GM18861 (cell line): Measurements from ENCODE around the gene ZNF385A.
"Not testable (repeated sequence)": the region's sequence is repeated elsewhere in the genome, so short reads cannot be mapped to it uniquely, and the experiment has no call there.

ENCODE experiments used
- ATAC-seq: cut with Tn5 transposase; IDR thresholded peaks from one replicate; pipeline ENCODE4 v1.9.1; 2021; ENCODE audit not compliant: unreplicated experiment

Gene ZNF385A

DNA sequence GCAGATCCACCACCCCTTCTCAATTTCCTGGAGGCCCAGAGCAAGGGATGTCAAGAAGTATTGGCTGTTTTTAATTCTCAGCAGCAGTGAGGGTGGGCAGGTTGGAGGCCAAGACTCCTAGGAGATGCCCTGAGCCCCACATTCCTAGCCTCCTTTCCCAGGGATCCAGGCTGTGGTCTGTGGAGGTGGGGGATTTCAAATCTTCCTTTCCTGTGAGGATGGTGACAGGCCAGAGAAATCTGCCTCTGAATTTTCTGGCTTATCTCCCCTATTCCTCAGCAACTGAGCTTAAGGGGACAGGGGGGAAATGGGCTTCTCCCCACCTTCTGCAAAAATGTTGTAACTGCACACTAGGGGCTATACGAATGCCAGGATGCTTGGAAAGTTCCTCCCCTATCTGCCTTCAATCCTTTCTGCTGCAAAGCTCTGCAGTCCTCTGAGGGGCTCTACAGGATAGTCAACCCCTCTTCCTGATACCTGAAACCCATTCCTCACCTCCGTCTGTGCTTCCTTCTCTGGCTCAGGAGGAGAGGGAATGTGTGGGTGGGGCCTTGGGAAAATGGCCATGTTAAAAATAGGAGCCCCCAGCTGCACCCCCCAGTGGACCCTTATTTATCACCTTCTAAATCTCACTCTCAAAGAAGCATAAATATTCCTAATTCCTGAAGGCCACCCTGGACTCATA is 26.9 kb downstream of the ZNF385A start:
- ATAC-seq, result no peak

DNA sequence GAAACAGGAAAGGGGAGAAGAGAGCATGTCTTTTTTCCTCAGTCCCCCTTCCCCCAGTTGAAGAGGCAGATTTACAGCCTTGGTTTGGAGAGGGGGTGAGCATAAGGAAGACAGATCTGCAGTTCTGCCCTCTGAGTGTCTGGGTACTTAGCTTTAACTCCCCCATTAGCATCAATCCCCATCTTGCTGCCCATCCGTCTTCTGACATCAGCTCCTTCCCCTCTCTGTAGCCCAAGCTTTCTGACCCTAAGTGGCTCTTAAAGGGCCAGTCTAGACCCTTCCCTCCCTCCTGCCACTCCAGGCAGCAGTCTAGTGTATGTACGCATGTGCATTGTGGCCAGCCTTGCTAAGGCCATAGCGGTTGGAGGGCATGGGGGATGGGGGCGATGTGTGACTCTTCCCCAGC is 27.6 kb downstream of the ZNF385A start:
- no peak for ATAC-seq

DNA sequence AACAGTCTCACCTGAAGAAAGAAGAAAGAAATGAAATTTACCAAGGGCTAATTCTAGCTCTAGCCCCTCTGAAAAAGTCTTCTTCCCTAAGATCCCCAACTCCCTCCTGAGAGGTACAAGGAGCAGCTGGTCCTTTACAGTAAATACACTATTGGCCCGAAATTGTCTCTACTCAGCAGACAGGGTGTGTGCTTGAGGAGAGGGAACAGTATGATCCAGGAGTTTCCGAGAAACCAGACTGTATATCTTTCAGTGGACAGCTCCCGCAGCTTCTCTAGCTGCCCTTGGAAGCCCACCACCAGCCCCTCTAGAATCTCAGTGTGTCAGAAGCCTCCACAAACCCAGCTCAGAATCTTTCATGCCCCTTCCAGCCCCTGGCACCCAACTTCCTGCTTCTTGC is 28.3 kb downstream of the ZNF385A start:
- no peak for ATAC-seq

DNA sequence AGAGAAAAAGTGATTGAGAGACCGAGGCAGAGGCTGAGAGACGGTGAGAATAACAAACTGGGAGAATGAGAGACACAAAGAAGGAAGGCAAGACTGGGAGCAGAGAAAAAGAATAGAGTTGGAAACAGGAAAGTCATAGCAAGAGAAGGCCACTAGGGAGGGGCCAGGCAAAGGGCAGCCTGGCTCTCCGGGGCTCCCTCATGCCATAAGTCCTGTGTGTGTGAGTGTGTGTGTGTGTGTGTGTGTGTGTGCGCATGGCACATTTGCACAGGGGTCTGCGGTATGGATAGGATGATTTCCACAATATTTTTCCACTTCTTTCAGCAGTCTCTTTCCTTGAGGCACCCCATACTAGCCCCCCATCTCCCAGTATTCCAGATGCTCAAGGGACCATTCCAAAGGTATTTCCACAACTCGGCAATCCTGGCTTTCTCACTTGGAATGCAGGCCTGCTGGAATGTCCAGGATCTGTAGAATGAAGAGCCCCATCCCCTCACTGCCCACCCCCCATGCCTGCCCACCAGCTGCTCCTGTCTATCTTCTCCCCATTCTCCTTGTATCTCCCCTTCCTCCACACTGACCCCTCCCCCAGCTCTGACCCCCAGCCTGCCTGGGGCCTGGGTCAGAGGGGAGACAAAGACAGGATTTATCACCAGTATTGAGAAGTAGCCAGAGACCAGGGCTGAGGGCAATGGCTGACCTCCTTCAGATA is 29.3 kb downstream of the ZNF385A start:
- no peak for ATAC-seq

DNA sequence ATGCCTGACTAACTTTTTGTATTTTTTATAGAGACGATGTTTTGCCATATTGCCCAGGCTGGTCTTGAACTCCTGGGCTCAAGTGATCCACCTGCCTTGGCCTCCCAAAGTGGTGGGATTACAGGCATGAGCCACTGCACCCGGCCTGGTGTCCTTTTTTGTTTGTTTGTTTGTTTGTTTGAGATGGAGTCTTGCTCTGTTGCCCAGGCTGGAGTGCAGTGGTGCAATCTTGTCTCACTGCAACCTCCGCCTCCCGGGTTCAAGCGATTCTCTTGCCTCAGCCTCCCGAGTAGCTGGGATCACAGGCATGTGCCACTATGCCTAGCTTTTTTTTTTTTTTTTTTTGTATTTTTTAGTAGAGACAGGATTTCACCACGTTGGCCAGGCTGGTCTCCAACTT is 30.3 kb downstream of the ZNF385A start:
- not testable (repeated sequence) for ATAC-seq

DNA sequence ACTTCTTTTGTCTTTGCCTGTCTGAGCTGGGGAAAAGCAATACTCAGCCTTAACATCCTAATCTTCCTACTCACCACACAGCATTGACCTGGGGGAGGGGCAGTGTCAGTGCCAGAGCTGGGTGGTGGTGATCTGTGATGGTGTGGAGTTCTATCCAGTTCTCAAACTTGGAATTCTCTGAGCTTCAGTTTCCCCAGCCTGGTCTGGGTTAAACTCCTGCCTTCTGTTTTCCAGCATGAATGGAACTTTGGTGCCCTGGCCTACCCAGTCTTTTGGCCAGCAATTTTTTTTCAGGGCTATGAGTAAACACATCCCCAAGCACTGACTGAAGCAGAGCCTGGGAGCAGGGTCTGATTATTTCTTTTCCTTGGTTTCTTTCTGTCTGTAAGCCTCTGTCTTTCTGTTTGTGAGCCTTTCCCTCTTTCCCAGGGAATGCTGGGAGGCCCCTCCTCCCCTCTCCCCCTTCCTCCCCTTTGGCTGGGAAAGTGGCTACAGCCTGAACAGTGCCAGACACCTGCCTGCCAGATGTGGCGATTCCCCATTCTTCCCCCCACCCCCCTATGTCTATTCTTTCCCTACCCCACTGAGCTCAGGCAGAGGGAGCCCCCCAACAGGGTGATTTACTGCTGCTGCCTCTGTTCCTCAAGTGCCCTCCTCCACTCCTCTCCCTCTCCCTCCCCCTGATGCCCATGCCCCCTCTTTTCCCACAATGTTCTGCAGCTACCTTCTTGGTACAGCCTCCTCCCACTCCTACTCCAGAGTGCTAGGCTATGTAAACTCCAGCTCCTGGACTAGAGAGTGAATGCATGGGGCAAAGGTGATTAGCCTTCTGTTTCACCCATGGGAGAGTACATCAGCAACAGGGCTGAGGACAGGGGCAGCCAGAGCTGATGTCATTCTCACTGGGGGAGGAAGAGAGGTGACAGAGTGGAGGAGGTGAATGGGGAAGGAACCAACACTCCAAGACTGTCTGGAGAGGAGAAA is 31.4 kb downstream of the ZNF385A start:
- ATAC-seq, result no peak

DNA sequence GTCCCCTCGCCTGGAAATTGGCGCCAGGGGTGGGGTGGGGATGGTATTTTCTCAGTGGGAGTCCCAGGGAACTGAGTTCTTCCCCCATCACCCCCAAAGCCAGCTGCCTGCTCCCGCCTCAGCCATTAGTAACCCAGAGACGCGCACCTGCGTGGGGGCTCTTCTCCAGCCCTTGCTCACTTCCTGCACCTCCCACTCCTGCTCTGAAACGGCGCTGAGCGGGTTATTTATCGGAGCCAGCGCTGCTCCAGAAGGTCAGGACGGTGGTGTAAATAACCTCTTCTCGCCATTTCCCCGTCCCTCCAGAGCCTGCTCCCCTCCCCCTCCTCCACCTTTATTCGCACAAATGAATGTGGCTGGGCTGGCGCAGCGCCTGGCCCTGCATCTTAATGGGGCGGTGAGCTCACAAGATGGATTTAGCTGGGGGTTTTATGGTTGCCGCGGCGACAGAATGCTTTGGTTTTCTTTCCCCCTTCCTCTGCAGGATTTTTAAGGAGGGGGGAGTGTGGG is 32.5 kb downstream of the ZNF385A start:
- no peak for ATAC-seq

DNA sequence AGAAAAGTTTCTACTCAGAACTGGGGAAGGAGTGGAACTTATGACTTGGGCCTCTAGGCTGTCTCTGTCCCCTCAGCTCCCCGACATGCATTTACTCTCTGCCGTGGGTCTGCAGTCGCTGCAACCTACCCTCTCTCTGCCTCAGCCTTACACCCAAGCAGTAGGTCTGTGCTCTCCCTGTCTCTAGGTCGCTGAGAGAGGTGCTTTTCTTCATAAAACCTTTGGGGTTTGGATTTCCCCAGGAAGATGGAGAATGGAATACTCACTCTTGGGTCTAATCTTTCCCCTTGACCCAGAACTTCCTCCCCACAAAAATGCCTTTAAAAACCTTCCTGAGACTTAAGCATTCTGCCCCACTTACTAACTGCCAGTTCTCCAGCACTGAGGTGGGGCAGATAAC is 33.2 kb downstream of the ZNF385A start:
- ATAC-seq, result no peak

DNA sequence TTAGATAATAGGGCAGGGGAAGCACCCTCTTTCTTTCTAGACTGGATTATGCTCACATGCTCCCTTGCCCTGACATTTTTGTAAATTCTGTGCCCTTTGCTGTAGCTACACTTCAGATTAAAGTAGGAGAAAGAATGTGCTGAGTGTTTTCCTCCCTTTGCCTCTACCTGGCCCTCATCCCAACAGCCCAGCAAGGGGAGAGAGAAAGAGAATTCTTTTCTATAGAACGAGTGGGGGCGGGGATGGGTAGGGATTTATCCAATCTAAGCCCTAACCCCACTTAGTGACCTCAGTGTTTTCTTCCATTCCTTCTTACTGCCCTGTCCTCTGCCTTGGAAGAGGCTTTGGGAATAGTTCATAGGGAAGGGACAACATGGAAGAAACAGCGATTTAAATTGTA is 33.8 kb downstream of the ZNF385A start:
- no peak for ATAC-seq

DNA sequence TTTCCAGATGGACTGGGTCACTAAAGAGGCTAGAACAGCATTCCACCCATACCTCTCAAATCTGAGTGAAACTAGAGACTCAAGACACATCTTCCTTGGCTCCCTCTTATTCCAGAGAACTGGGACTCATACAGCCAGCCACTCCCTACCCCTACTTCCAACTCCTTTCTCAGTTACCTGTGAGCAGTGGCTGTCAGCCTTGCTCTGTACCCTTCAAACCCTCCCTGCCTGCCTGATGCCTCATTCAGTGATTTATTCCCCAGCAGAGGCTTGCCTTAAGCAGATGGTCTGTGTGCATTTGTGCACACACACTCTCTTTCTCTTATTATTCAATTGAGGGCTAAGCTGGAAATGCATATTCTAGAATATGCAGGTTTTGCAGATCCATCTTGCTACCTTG is 34.9 kb downstream of the ZNF385A start:
- no peak for ATAC-seq

DNA sequence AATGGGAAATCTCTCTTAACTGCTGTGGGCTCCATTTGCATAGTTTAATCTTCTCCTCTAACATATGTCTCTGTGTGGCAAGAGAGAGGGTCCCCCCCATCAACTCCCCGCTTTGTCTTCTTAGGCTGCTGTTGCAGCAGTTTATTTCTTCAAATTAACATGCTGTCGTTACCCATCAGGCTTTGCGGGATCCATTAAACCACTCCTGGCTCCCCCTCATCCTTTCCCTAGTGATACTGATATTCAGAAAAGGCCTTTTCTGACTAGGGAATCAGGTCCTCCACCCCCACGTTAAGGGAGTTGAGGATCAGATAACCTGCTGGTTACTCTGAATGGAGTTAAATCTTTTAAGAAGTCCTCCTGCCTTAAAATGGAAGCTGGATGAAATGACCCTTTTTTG is 35.5 kb downstream of the ZNF385A start:
- no peak for ATAC-seq

DNA sequence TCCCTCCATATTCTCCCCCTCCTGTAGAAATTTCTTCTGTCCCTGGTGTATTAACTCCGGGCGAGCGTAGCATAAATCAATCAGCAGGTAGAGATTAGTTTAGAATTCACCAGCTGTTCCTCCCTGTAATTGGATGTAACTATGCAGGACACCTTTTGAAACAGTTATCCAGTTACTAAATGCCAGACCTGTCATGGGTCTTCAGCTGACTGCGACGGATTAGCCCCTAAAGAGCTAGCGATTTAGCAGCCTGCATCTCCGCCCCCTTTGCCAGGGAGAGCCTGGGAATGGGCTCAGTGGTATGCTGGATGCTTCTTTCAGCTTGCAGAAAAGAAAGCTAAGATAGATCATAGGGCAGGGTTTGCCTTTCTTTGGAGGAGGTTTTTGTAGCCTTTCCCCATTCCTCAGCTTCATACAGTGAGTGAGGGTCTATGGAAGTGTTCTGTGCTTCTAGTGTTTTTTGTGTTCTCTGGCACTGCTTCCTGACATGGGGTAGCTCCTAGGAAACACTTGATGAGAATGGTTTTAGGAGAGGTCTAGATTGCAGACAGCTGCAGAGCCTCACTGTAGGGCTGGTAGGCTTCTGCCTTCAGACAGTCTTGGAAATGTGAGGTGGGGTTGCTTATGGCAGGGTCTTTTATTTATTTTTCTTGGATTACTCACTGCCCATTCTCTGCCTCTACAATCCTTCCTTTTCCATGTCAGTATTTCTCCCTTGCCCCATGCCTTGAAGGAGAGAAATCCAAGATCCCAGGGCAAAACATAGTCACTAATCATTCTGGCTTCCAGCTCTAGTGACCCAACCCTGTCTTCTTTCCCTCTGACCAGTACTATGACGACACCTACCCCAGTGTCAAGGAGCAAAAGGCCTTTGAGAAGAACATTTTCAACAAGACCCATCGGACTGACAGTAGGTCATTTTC is 42.9 kb downstream of the ZNF385A start:
- no peak for ATAC-seq

DNA sequence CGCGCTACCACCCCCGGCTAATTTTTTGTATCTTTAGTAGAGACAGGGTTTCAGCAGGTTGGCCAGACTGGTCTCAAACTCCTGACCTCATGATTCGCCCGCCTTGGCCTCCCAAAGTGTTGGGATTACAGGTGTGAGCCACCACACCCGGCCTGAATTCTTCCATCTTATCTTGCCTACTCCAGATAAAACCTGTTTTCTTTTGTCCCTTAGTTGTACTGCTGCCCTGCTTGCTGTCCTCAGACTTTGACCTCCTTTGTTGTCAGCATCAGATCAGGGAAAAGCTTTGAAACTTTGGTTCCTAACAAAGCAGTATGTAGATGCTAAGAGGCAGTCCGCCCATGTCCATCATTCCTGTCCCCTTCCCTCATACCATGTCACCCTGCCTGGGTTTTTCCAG is 43.7 kb downstream of the ZNF385A start:
- ATAC-seq, result no peak

DNA sequence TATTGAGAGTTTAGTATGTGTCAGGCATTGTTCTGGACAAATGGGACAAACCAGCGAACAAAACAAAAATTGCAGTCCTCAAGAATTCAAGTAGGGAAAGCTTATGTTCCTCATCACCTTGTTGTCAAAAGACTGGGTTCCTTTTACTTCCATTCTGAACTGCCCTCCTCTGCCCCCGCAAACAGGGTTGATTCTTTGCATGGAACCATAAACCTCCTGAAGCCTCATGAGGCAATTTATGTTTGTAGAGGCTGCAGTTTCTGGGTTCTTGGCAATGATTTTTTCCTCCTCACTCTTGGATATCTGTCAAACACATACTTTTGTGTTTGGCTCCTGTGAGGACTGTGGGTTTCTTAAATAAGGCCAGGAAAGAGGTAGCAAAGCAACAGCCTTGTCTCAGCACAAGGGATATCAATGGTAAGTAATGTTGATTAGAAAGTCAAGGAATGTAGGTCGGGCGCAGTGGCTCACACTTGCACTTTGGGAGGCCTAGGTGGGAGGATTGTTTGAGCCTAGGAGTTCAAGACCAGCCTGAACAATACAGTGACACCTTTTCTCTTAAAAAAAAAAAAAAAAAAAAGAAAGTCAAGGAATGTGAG is 45.7 kb downstream of the ZNF385A start:
- no peak for ATAC-seq

DNA sequence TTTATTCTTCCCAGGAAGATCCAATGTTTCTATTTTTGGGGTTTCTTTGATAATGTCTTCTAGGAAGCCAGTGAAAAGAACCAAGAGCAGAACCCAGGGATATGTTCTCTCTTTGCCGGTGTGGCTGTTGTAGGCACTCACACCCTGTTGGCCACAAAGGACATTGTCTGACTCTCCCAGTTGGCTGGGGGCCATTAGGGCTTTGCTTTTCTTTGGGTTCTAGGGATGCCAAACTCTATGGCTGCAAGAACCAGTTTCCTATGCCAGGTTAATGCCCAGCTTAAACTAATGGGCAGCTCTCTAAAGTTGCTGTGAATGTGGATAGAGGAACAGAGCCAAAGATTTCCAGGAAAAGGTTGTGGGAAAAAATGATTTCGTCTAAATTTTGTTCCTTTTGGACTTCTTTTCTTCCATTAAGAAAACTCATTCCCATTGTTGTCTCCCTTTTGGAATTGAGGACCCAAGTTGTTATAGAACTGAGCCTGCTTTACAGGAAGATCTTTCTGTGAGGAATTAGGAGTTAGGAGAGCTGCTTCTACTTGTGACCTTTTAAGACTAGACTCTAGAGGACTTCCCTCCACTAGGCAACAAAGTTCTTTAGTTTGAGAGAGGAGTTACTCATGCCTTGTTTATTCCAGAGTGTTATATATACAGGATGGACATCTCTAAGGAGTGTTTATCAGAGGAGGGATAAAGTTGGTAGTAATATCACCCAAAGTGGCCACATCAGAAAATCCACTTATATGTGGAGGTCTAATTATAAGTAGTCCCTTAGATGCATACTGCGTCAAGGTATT is 46.5 kb downstream of the ZNF385A start:
- ATAC-seq, result no peak

DNA sequence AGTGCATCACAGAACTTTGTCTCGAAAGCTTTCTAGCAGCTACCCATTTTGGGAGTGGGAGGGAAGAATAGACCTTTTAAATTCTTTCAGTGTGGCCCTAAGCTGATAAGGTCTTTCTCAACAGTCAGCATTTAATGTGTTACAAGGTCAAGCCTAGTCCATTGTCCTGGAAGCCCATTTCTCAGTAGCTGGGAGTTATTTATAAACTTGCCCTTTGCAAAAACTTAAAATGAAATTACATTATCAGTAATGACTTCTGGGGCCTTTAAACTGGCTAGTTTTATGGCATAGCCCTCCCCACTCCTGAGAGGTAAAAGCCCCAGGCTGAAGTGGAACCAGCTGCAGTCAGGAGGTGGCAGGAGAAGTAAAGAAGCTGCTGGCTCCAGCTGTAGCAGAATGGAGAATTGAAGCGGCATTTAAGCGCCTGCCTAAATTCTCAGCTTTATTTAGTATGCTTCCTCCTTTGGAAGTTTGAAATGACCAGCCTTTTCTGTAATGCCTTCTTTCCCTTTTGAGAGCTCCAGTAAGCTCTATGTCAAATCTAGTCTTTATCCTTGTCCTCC is 47.2 kb downstream of the ZNF385A start:
- no peak for ATAC-seq

DNA sequence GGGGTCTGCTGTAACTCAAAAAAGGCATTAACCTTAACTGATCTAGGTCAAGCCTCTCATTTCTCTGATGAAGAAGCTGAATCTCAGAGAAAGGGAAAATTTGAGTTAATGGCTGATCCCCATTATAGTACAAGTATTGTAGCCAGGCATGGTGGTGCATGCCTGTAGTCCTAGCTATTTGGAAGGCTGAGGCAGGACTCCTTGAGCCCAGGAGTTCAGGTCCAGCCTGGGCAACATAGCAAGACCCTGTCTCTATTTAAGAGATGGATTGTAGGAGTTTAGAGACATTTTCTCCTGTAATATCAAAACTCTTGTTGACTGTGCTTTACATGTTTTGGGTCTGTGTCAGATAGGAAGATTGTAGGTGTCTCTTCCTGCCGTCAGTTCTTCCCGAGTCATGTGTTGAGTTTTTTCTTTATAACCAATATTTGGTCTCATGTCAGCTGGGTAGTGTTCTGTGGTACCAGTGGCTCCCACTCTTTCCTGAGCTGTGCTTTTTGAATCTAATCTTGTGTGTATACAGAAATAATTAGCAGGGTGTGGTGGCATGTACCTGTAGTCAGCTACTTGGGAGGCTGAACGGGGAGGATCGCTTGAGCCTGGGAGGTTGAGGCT is 51.0 kb downstream of the ZNF385A start:
- no peak for ATAC-seq

DNA sequence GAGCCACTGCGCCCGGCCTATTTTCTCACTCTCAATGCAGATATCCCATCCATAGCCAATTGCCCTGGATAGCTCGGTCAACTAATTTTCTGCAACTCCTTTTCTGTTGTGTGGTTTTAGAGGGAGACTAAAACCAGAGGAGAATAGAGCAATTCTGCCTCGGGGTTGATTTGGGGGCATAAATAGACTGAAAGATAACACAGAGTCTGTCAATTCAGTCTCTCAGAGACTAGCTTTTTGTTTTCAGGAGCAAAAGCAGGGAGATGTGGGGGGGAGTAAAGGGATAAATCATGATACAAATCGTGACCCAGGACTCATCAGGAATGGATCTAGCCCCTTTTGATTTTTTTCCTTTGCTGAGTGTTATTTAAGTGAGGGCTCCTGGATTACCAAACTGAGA is 53.1 kb downstream of the ZNF385A start:
- ATAC-seq, result no peak
